ENCODE results near the gene SPATC1L. TPM values are rescaled to one million over a fixed set of nuclear protein-coding genes. Genes with fewer than 3 reads are reported as not detected.

SPATC1L gene
- total RNA-seq, 1 experiment from 2014 or later: 36.0 TPM

- Histone ChIP-seq H3T11ph (ENCODE audit: low read length) (no peak overlapping the region), H2BK12ac (ENCODE audit: insufficient read length, low read depth, low read length) (no peak overlapping the region), H4K20me1 (ENCODE audit: control insufficient read depth, insufficient read depth, insufficient read length) (no peaks in the 10 kb centered on the region), H3K56ac (ENCODE audit: insufficient read length, low read depth, low read length) (no peak overlapping the region), H3K4me2 (ENCODE audit: insufficient read depth, insufficient read length, low read length) (no peak overlapping the region), H3K23me2 (ENCODE audit: insufficient read length, low read depth, low read length, poor library complexity, severe bottlenecking) (no peaks in the 10 kb centered on the region), H3K14ac (ENCODE audit: insufficient read depth, low read length) (no peak overlapping the region), H3K18ac (ENCODE audit: insufficient read length, low read depth, low read length) (no peak overlapping the region), H2BK20ac (ENCODE audit: low read depth, low read length, poor library complexity, severe bottlenecking) (no peak overlapping the region), H3K79me2 (ENCODE audit: insufficient read depth, low read length) (no peaks in the 10 kb centered on the region; the same call in 1 of the 2 replicates), H4K5ac (ENCODE audit: insufficient read length, low read depth, low read length) (no peak overlapping the region), H3K4ac (ENCODE audit: low read depth, low read length) (no peak overlapping the region), H2AK5ac (ENCODE audit: insufficient read length, low read length) (no peak overlapping the region), H3K4me1 (ENCODE audit: insufficient read depth, low read length) (0 out of 2 replicates have a peak, but pooled peaks cover 3% of the 10 kb centered on the region), H4K91ac (ENCODE audit: insufficient read length, low read depth, low read length) (no peak overlapping the region), H2BK5ac (ENCODE audit: insufficient read length, low read length) (no peak overlapping the region), H3K9ac (ENCODE audit: extremely low read depth, insufficient read length, low read length) (no peak overlapping the region), H2BK120ac (ENCODE audit: low read depth, low read length, poor library complexity, severe bottlenecking) (no peak overlapping the region), H3K9me3 (ENCODE audit: control insufficient read depth, low read depth, low read length) (no peaks in the 10 kb centered on the region), H3K79me1 (ENCODE audit: insufficient read depth, low read depth, low read length, poor library complexity, severe bottlenecking) (peaks cover 6% of the 10 kb centered on the region), H3K27ac (ENCODE audit: insufficient read length, low read depth, low read length) (no peak overlapping the region), H4K8ac (replicated peaks; ENCODE audit: insufficient read length, low read depth, low read length) (no peak overlapping the region), H2BK15ac (ENCODE audit: low read depth, low read length) (no peak overlapping the region), H3K27me3 (ENCODE audit: insufficient read depth, low read length) (no peaks in the 10 kb centered on the region), H2AFZ (ENCODE audit: low read length) (no peak overlapping the region), H3K23ac (ENCODE audit: insufficient read length, low read depth, low read length) (no peak overlapping the region)
- TF ChIP-seq, protein P1, sequence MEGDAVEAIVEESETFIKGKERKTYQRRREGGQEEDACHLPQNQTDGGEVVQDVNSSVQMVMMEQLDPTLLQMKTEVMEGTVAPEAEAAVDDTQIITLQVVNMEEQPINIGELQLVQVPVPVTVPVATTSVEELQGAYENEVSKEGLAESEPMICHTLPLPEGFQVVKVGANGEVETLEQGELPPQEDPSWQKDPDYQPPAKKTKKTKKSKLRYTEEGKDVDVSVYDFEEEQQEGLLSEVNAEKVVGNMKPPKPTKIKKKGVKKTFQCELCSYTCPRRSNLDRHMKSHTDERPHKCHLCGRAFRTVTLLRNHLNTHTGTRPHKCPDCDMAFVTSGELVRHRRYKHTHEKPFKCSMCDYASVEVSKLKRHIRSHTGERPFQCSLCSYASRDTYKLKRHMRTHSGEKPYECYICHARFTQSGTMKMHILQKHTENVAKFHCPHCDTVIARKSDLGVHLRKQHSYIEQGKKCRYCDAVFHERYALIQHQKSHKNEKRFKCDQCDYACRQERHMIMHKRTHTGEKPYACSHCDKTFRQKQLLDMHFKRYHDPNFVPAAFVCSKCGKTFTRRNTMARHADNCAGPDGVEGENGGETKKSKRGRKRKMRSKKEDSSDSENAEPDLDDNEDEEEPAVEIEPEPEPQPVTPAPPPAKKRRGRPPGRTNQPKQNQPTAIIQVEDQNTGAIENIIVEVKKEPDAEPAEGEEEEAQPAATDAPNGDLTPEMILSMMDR (conservative IDR thresholded peaks at IDR 0.05): no peak
- H3K36me3 Mint-ChIP-seq (ENCODE audit: insufficient read depth in 1 of 3, low read depth in 3 of 3): peaks cover 9 to 28% (median 16%) of the 10 kb centered on the region in 3 experiments; a peak in 6 of 7 replicates
- peaks cover 9 to 27% of the 10 kb centered on the region in 2 experiments; a peak in 4 of 5 replicates for H3K9me3 Mint-ChIP-seq
- H3K27me3 Mint-ChIP-seq (ENCODE audit: low read depth): no peaks in the 10 kb centered on the region
- no peak for DNase-seq
- peaks cover 0 to 7% of the 10 kb centered on the region in 2 experiments; a peak in 2 of 4 replicates for H3K4me1 Mint-ChIP-seq
- peak overlapping the region in 1 of 3 experiments; percentile 8; a peak in 2 of 7 replicates for H3K27ac Mint-ChIP-seq
- WGBS (ENCODE audit: extremely low coverage, insufficient read length, low lambda C conversion rate): no CpG with 5 or more reads among the region's 1 CpG
- H3K4me3 Mint-ChIP-seq: no peak overlapping the region
Measured at GRCh38 chr21:46173573-46173972, 10.7 kb downstream of the SPATC1L start.

All from H9 (cell line).